GM18511 (cell line): ENCODE measurements around the gene SMIM9.
A peak's percentile ranks its signal among the peaks of the same experiment; 100 is the strongest.
"Not testable (repeated sequence)": the region's sequence is repeated elsewhere in the genome, so short reads cannot be mapped to it uniquely, and the experiment has no call there.

Source experiments
- ATAC-seq: cut with Tn5 transposase; IDR thresholded peaks from one replicate; pipeline ENCODE4 v1.9.1; 2021; ENCODE audit warnings: mild to moderate bottlenecking, moderate library complexity; ENCODE audit not compliant: unreplicated experiment

Gene SMIM9

GRCh38 chrX:154816326-154816898, 18.1 kb downstream of the SMIM9 start:
- not testable (repeated sequence) for ATAC-seq

GRCh38 chrX:154815274-154815818, 19.1 kb downstream of the SMIM9 start:
- no peak for ATAC-seq

- no peak for ATAC-seq
These were observed 20.7 kb downstream of the SMIM9 start for GRCh38 chrX:154813801-154814200.

DNA sequence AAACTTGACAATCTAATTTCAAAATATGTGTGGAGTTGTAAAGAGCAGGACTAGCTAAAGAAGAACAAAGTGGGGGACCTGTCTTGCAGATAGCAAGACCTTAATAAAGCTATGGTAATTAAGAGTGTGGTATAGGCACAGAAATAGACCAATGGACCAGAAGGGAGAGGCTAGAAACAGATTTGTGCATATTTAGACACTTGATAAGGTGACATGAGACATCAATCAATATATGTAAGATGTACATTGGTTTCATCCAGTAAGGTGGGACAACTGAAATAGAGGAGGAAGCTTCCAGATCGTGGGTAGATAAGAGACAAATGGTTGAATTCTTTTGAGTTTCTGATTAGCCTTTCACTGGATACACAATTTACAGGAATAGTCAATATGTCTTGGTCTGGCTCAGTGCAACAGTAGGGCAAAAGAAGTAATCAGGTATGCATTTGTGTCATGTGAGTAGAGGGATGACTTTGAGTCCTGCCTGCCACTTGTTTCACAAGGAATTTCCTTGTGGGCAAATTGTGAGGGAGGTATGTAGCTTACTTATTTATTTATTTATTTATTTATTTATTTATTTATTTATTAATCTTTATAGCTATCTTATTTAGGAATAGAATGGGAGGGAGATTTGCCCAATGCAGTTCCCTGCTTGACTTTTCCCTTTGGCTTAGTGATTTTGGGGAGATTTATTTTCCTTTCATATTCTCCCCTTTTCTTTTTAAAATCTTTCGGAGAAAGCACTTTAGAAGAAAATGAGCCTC, 21.9 kb downstream of the SMIM9 start:
- ATAC-seq, result no peak

GRCh38 chrX:154809939-154810665, 24.4 kb downstream of the SMIM9 start:
- ATAC-seq, result no peak

DNA sequence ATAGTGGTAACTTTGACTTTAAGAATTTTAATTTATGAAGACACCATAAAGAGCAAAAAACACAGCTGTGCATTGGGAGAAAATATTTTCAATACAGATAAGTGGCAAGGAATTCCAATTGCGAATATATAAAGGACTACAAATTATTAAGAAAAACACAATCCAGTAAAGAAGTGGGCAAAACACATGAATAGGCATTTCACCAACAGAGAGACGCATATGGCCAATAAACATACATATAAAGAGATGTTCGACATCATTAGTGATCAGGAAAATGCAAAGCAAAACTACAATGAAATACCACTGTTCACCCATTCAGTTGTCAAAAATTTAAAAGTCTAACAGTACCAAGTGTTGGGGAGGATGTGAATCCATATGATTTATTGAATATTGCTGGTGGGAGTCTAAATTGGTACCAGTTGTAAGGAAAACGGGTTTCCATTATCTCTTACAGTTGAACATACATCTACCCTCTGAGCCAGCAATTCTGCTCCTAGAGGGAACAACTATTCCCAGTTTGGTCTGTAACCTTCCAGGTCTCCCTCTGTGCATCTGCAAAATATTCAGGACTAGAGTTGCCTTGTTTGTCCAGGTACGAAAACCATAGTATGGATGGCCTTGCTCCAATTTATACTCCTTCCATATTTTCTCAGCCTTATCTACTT, 27.5 kb downstream of the SMIM9 start:
- no peak for ATAC-seq

DNA sequence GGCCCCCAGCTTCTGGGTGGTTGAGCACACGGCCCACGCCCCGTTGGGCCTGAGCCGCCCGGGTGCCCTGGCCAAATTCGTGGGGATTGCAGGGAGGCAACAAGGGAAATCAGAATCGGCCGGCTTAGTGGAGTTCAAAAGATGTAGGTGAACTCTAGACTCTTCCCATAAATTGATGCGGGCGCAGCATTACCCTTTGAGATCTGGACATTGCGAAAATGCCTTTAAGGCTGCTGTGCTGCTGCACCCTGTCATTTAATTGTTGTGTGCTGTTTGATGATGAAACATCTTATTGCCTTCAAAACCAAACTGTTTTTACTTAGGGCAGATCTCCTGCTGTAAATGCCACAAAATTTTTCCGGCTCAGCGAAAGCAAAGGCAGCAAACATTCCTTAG, 28.8 kb downstream of the SMIM9 start:
- ATAC-seq, result no peak

- peak; percentile 90 for ATAC-seq
These were observed 29.3 kb downstream of the SMIM9 start, which contains the start of gene MPP1 for GRCh38 chrX:154804957-154805695. Gene MPP1, minus strand, starts transcription at chrX:154805485. Its CDS starts 112 bp downstream, at chrX:154805373.

DNA sequence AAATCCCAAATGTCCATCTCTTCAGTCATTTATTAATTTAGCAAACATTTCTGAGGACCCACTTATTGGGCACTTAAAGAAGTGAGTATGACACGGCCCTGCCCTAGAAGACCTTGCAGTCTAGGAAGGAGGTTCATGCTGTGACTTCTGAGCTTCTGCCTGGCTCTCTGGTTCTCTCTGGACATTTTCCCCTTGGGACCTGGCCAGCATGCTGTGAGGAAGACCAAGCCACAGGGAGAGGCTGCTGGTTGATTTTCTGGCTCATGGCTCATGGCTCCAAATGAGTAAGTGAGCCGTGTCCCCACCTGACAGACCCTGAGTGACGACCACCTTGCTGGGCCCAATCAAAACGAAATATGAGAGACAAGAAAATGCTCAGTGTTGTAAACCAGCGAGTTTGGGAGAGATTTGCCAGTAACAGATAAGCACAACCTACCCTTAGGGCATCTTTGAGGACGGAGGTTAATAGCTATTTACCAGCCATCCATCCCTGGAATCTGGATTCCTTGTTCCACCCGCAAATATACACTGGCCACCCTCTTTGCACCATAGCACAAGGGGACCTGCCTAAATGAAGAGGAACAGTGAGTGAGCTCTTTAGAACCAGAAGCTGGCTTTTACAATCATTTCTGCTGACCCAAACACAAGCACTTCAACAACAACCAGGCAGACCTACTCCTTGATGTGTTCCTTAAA, 30.1 kb downstream of the SMIM9 start:
- peak; percentile 6 for ATAC-seq

GRCh38 chrX:154802947-154803346, 31.5 kb downstream of the SMIM9 start:
- no peak for ATAC-seq

- no peak for ATAC-seq
These were observed 33.8 kb downstream of the SMIM9 start for GRCh38 chrX:154800478-154801210.

- ATAC-seq, result no peak
These were observed 34.7 kb downstream of the SMIM9 start for GRCh38 chrX:154799556-154800348.

- ATAC-seq, result no peak
These were observed 37.5 kb downstream of the SMIM9 start for GRCh38 chrX:154797006-154797405.

GRCh38 chrX:154795016-154795415, 39.4 kb downstream of the SMIM9 start:
- no peak for ATAC-seq

DNA sequence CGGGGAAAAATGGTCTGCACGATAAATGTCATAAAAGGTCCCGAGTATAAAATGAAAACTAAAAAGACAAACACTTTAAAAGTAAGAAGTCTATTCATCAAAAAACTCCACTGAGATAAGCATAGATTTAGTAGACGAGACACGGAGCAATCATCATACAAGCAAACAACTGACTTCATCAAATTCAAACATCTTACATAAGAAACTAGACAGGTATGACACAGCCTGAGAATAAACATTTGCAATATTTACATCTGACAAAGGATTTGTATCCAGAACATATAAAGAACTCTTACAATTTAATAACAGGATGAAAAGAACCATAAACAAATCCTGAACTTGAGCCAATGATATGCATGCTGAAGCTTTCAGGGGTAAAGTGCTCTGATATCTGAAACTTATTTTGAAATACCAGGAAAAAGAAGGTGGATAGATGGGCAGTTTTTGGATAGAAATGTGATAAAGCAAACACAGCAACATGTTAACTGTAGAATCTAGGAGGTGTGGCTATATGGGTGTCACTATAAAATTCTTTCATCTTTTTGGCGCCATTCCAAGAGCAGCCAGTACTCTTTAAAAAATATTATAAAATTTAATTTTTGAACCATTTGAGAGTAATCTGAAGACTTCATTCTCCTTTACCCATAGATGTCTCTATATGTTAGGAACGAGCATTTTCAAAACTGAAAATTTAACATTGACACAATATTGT, 41.2 kb downstream of the SMIM9 start:
- ATAC-seq, result no peak

DNA sequence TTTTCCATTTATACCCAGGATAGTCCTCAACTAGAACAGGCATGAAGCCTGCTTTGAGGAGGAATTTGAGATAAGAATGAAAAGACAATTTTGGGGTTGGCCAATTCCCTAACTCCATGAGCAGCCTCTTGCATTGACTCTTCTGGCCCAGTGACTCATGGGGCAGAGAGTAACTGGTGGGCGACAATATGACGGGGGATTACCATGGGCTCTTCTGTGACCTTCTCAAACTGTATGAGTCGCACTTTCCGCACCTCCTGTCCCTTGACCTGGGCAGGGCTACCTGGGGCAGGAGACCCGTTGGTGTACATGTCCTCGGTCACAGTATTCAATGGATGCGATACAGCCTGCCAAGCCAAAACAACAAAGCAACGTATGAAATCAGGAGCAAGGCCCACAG, 42.5 kb downstream of the SMIM9 start:
- ATAC-seq, result no peak

DNA sequence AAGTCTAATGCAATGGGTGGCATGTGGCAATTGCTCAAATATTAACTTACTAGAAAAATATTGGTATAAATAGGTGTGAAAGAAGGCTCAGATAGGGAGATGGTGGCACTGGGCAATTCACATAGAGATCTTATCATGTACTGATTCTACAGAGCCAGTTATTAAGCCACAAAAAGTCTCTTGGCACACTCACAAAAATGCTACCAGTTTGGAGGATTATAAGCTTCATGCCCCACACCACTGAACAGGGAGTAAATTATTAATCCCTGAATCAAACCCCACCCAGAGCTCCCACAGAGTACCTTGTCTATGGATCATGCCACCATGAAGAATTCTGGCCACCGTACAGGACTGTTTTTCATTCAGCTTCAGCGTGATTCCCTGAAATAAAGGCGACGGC, 43.0 kb downstream of the SMIM9 start:
- no peak for ATAC-seq

DNA sequence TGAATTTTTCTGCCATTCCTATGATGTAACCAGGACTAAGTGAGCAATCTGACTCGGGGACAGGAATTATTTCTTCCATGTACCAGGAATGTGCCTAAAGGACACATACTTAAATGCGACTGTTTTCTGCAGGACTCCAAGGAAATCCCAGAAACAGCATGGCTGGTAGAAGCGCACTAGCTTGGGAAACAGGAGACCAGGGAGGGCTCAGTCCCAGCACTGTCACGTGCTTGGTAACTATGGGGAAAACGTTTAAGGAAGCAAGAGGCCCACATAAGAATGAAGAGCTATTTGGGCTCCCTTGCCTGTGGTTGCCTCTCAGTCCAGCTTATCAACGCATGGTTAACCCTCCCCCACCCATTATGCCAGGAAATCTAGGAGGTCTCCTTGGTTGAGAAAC, 48.7 kb downstream of the SMIM9 start:
- ATAC-seq, result no peak
